Measurements from ENCODE around the gene PLEKHF1. TPM values are rescaled to one million over a fixed set of nuclear protein-coding genes. Genes with fewer than 3 reads are reported as not detected.

PLEKHF1 gene
- polyA plus RNA-seq, 6 donors from 2014 or later, result 1.9 to 5.8 (median 2.7) TPM

DNA sequence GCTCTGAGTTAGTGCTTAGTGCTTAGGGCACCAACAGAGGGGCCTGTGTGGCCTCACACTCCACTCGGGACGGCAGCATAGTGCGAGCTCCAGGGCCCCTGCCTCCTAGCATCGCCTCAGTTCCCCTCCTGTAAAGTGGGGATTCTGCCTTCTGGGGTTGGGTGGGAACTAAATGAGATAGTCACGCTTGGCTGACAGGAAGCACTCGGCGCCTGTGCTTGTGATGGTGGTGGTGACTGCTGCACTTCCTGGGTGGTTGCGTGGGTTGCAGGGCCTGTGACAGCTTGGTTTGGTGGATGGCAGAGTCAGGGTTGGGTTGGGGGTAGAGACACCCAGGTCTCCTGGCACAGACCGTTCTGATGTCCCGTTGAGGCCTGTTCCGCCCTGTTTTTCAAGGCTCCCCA lies 7.7 kb downstream of the PLEKHF1 start:
- no peaks in the 10 kb centered on the region for H3K36me3 Mint-ChIP-seq
- H3K27ac Mint-ChIP-seq, result peak overlapping the region; percentile 92 to 99 (median 98)
- DNase-seq (peak; percentile 81), ATAC-seq (ENCODE audit: low read depth in 2 of 2) (peak; percentile 89 to 92)
- H3K4me1 Mint-ChIP-seq, result peaks cover 46 to 71% (median 48%) of the 10 kb centered on the region in 3 donors
- peak overlapping the region; percentile 60 to 88 (median 76) for H3K4me3 Mint-ChIP-seq
- H3K27me3 Mint-ChIP-seq, result no peaks in the 10 kb centered on the region
- peaks cover 0 to 2% (median 0%) of the 10 kb centered on the region in 7 donors for H3K9me3 Mint-ChIP-seq

DNA sequence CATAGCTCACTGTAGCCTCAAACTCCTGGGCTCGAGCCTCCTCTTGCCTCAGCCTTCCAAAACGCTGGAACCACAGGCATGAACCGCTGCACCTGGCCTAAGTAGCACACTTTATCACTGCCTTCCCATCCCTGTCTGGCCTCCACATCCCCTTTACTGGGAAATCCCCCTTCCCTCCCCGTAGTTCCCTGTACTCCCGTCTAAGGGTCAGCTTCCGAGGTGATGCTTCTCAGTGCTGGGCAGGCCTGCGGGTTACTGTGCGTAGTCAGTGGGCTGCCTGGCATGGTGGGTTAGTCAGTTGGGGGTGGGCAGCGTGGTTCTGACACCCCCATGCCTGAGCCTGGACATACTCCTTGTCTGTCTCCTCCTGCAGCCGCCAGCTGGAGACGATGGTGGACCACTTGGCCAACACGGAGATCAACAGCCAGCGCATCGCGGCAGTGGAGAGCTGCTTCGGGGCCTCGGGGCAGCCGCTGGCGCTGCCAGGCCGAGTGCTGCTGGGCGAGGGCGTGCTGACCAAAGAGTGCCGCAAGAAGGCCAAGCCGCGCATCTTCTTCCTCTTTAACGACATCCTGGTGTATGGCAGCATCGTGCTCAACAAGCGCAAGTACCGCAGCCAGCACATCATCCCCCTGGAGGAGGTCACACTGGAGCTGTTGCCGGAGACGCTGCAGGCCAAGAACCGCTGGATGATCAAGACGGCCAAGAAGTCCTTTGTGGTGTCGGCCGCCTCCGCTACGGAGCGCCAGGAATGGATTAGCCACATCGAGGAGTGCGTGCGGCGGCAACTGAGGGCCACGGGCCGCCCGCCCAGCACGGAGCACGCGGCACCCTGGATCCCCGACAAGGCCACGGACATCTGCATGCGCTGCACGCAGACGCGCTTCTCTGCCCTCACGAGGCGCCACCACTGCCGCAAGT lies 8.4 kb downstream of the PLEKHF1 start:
- no peak for DNase-seq
- H3K27me3 Mint-ChIP-seq, result no peaks in the 10 kb centered on the region
- peaks cover 45 to 64% (median 46%) of the 10 kb centered on the region in 3 donors for H3K4me1 Mint-ChIP-seq
- no peak for ATAC-seq (ENCODE audit: low read depth in 2 of 2)
- peaks cover 0 to 2% (median 0%) of the 10 kb centered on the region in 7 donors for H3K9me3 Mint-ChIP-seq
- H3K36me3 Mint-ChIP-seq, result no peaks in the 10 kb centered on the region
- H3K4me3 Mint-ChIP-seq, result peak overlapping the region; percentile 29 to 88 (median 70)
- H3K27ac Mint-ChIP-seq, result peak overlapping the region; percentile 92 to 99 (median 98)

DNA sequence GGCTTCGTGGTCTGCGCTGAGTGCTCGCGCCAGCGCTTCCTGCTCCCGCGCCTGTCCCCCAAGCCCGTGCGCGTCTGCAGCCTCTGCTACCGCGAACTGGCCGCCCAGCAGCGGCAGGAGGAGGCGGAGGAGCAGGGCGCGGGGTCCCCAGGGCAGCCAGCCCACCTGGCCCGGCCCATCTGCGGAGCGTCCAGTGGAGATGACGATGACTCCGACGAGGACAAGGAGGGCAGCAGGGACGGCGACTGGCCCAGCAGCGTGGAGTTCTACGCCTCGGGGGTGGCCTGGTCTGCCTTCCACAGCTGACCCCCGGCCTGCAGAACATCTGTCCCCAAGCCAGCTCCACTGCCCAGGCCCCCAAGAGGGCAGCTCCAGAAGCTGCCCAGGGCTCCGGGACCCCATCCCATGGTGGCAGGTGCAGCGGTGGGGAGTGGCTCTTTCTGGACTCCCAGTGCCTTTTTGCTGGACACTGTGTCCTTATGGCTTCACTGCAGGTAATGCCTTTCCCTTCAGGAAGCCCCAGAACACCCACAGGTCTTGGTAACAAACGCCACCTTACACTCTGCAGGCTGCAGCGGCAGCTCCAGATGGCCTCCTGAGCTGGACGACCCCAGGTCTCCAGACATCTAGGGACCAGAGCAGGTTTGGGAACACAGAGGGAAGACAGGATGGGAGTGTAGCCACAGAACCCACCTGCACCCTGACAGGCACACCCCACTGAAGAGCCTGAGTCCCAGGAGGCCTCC lies 9.3 kb downstream of the PLEKHF1 start:
- Mint-ChIP-seq H3K4me1 (peaks cover 45 to 67% (median 45%) of the 10 kb centered on the region in 3 donors), H3K27ac (peak overlapping the region in 5 of 6 donors; percentile 16 to 94 (median 38)), H3K36me3 (no peaks in the 10 kb centered on the region), H3K4me3 (peak overlapping the region in 1 of 8 donors; percentile 10), H3K9me3 (peaks cover 0 to 2% (median 0%) of the 10 kb centered on the region in 7 donors), H3K27me3 (no peaks in the 10 kb centered on the region)
- DNase-seq (no peak), ATAC-seq (ENCODE audit: low read depth in 2 of 2) (no peak)

DNA sequence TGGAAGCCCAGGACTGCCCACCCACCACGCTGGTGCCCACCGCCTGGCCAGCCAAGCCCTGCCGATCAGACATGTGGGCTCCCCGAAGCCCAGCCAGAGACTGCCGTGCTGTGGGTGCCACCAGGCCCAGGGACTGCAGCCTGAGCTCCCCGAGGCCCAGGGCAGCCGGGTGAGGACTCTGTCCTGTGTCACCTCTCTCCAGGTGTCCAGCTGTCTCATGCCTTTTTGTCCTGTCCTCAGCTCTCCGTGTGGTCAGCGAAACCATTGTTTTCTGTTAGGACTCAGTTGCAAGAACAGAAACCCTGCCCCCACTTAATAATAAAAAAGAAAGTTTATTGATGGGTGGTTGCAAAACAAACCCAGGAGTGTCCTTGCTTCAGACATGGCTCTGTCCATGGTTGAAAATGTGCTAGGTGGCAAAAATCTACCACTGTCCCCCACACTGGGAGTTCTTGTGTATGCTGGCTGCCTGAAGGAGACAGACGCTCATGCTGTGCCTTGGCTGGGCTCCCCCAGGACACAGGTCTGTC lies 9.9 kb downstream of the PLEKHF1 start:
- H3K4me3 Mint-ChIP-seq, result peak overlapping the region in 1 of 8 donors; percentile 29
- H3K4me1 Mint-ChIP-seq, result peaks cover 45 to 66% (median 46%) of the 10 kb centered on the region in 3 donors
- no peaks in the 10 kb centered on the region for H3K36me3 Mint-ChIP-seq
- DNase-seq (no peak), ATAC-seq (ENCODE audit: low read depth in 2 of 2) (no peak)
- no peaks in the 10 kb centered on the region for H3K27me3 Mint-ChIP-seq
- peaks cover 0 to 2% (median 0%) of the 10 kb centered on the region in 7 donors for H3K9me3 Mint-ChIP-seq
- peak overlapping the region in 4 of 6 donors; percentile 20 to 67 (median 52) for H3K27ac Mint-ChIP-seq

DNA sequence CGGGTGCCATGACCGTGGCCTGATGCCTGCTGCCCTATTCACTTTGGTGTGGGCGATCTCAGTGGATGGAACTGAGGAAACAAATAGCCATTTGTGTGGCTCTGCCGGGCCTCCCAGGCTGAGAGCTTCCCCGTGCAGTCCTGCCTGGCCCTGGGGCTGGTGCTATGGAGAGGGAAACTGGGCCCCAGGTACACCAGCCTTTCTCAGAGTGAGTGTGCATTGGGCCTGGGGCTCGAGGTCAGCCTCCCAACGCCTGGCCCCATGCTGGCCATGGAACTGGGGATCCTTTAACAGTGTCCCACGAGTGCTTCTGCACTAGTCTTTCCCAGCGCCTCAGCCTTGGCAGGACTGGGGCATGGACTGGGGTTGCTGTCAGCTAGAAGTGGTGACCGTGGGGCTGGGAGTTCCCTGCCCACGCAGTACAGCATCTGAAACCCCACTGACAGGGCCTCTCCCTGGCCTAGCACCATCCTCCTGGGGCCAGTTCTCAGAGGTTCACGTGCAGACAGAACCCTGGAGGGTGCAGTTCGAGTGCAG lies 10.5 kb downstream of the PLEKHF1 start:
- no peaks in the 10 kb centered on the region for H3K36me3 Mint-ChIP-seq
- peak overlapping the region in 1 of 8 donors; percentile 29 for H3K4me3 Mint-ChIP-seq

DNA sequence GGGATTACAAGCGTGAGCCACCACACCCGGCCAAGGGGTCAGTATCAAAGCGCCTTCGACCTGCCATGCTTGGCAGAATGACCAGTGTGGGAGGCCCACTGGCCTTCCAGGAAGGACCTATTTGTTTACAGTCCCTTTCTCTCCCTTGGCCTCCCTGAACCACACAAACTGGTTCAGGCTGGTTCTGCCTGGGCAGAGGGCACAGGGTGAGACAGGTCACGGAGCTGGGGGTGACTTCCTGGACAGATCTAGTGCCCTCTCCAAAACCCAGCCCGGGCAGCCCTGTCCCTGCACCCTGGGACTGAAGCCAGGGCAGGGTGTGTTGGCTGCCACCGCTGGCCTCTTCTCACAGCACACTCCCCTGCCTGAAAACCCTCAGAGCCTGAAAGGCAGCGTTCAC lies 11.3 kb downstream of the PLEKHF1 start:
- Mint-ChIP-seq H3K4me1 (peaks cover 44 to 67% (median 48%) of the 10 kb centered on the region in 3 donors), H3K9me3 (peaks cover 0 to 2% (median 0%) of the 10 kb centered on the region in 7 donors), H3K4me3 (no peak overlapping the region), H3K36me3 (no peaks in the 10 kb centered on the region), H3K27me3 (no peaks in the 10 kb centered on the region), H3K27ac (peak overlapping the region in 3 of 6 donors; percentile 67 to 85 (median 84))
- ATAC-seq (ENCODE audit: low read depth in 2 of 2), result no peak
- DNase-seq, result no peak

More for the DNA sequence above, 10.5 kb downstream of the PLEKHF1 start:
- peak overlapping the region in 3 of 6 donors; percentile 63 to 84 (median 67) for H3K27ac Mint-ChIP-seq
- peaks cover 0 to 2% (median 0%) of the 10 kb centered on the region in 7 donors for H3K9me3 Mint-ChIP-seq
- peaks cover 43 to 67% (median 48%) of the 10 kb centered on the region in 3 donors for H3K4me1 Mint-ChIP-seq
- no peak for DNase-seq
- ATAC-seq (ENCODE audit: low read depth in 2 of 2), result no peak
- H3K27me3 Mint-ChIP-seq, result no peaks in the 10 kb centered on the region

DNA sequence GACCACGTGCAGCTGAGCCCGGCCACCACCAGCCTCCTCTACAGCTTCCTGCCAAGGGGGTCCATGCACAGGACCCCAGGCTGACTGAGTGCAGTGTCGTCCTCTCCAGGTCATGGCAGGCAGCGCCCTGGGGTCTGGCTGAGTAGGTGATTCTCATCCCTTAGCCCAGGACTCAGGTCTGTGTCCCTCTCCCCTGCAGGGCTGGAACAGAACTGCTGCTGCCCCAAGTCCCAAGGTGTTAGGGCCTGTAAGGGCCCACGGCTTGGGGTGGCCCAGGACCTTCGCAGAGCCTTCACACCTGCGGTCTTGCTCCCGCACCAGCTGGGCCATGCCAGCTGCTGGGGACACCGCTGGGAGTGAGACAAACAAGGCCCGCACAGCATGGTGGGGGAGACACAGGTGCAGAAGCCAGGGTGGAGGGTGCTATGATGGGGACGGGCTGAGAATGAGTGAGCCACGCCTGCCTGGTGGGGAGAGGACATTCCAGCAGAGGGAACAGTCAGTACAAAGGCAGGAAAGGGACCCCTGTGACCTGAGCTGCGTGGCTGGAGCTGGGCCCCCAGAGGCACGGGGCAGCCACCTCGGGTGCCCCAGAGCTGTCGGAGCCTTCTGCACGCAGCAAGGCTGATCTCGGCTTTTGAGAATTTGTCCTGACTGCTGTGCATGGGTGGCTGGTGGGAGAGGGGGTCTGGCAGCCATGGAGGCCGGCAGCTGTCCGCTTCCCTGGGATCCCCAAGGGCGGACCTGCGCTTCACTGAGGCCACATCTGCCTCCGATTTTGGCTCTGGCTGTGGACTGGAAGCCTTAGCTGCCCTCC lies 11.9 kb downstream of the PLEKHF1 start:
- no peaks in the 10 kb centered on the region for H3K36me3 Mint-ChIP-seq

DNA sequence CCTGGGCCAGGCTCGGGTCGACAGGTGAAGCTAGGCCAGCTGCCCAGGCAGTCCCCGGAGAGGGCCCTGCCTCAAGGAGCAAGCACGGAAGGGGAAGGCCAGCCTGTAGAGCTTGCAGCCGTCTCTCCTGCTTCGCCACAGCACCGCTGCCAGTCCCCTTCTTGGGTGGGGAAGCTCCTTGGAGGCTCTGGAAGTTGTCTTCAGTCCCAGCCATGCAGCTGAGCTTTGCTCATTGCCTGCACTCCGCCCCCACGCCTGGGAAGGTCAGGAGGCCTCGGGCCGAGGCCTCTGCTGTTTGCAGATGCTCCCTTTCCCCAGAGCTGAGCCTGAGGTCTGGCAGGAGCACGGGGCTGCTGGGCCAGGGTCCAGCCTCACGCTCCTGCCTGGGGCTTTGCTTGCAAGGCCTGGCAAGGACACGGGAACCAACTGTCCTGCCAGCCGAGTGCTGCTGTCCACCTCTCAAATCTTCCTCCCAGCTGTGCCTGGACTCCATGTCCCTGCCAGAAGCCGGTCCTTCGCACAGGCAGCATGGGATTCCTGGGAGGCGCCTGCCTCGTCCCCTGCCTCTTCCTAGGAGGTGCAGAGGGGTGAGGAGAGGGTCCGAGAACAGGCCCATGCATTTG lies 13.3 kb downstream of the PLEKHF1 start:
- DNase-seq (no peak), ATAC-seq (ENCODE audit: low read depth in 2 of 2) (no peak)
- Mint-ChIP-seq H3K36me3 (no peaks in the 10 kb centered on the region), H3K9me3 (no peaks in the 10 kb centered on the region), H3K4me3 (peak overlapping the region in 1 of 8 donors; percentile 36), H3K27me3 (no peaks in the 10 kb centered on the region), H3K4me1 (peaks cover 24 to 56% (median 29%) of the 10 kb centered on the region in 3 donors), H3K27ac (peak overlapping the region in 2 of 6 donors; percentile 36 to 61)

More for the DNA sequence above, 11.9 kb downstream of the PLEKHF1 start:
- Mint-ChIP-seq H3K9me3 (peaks cover 0 to 2% (median 0%) of the 10 kb centered on the region in 7 donors), H3K27me3 (no peaks in the 10 kb centered on the region), H3K4me3 (no peak overlapping the region), H3K27ac (peak overlapping the region in 3 of 6 donors; percentile 67 to 85 (median 78)), H3K4me1 (peaks cover 38 to 62% (median 42%) of the 10 kb centered on the region in 3 donors)
- ATAC-seq (ENCODE audit: low read depth in 2 of 2) (no peak), DNase-seq (no peak)

DNA sequence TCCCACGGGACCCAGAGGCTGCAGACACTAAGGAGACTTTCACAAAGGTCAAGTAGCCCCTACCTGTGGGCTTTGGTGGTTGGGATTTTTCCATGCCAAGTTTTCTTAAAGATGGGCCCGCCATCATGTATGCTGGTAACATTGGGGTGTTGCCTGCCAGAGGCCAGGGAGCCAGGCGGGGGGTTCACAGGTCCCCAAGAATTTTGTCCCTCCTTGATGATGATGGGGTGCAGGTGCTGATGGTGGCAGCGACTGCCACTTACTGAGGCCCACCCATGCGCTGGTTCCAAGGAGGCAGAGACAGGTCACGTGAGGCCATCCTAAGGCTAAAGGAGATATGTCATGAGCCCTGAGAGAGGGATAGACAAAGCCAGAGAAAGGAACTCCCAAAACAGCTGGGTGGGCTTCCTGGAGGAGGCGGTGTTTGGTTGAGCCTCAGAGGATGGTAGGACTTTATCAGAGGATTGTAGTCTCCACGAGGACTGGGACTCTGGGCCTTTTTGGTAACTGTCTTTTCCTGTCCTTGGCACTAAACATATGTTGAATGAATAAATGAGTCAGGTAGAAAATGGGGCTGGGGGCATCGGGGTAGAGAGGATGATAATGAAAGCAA lies 14.4 kb downstream of the PLEKHF1 start:
- H3K9me3 Mint-ChIP-seq, result no peaks in the 10 kb centered on the region
- H3K27me3 Mint-ChIP-seq, result no peaks in the 10 kb centered on the region
- H3K4me1 Mint-ChIP-seq, result peaks cover 20 to 51% (median 23%) of the 10 kb centered on the region in 3 donors
- peak overlapping the region in 7 of 8 donors; percentile 27 to 79 (median 68) for H3K4me3 Mint-ChIP-seq
- ATAC-seq (ENCODE audit: low read depth in 2 of 2) (no peak), DNase-seq (no peak)
- H3K27ac Mint-ChIP-seq, result peak overlapping the region; percentile 67 to 97 (median 92)
- no peaks in the 10 kb centered on the region for H3K36me3 Mint-ChIP-seq

DNA sequence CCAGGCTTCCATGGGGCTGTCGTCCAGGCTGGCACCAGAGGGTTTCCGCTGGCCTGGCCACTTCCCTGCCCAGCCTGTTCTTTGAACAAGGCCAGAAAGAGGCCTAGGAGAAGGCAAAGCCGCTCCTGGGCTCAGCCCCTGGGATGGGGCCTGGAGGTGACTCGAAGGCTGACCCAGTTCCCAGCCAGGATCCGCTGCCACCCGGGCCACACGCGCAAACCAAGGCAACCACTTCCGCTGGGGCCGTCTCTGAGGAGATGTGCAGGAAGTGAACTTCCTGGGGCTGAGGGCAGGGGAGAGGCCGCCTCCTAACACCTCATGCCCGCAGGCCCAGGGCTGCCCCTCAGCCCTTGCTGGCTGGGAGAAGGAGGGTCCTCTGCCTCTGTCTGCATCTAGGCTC lies 15.2 kb downstream of the PLEKHF1 start:
- Mint-ChIP-seq H3K4me3 (peak overlapping the region in 7 of 8 donors; percentile 9 to 80 (median 70)), H3K36me3 (no peaks in the 10 kb centered on the region), H3K4me1 (peaks cover 20 to 49% (median 23%) of the 10 kb centered on the region in 3 donors), H3K9me3 (no peaks in the 10 kb centered on the region), H3K27me3 (no peaks in the 10 kb centered on the region), H3K27ac (peak overlapping the region; percentile 33 to 92 (median 76))
- DNase-seq, result peak; percentile 71
- ATAC-seq (ENCODE audit: low read depth in 2 of 2), result peak; percentile 97 to 98

DNA sequence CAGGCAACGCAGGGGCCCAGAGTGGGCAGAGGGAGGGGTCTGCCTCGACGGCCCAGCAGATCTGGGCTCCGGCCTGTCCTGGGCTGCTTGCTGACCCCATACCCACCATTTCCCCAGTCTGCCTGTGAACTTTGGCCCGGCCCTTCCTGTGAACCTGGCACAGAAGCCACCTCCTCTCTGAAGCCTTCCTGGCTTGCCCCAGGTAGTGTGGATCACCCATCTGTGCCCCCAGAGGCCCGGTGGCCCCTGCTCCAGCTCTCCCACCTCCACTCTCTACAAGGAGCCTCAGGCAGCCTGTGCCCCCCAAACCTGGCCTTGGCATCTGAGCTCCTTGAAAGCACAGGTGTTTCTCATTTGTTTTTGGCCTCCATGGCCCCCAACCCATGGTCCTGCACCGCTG lies 15.7 kb downstream of the PLEKHF1 start:
- Mint-ChIP-seq H3K9me3 (no peaks in the 10 kb centered on the region), H3K27me3 (peaks cover 0 to 1% (median 0%) of the 10 kb centered on the region in 3 donors), H3K4me1 (peaks cover 20 to 45% (median 23%) of the 10 kb centered on the region in 3 donors), H3K27ac (peak overlapping the region; percentile 60 to 92 (median 86)), H3K36me3 (no peaks in the 10 kb centered on the region), H3K4me3 (peak overlapping the region in 5 of 8 donors; percentile 49 to 78 (median 70))
- DNase-seq, result no peak
- ATAC-seq (ENCODE audit: low read depth in 2 of 2), result no peak
